K562 (cell line): Measurements from ENCODE around the gene ISOC1. TPM values are rescaled to one million over a fixed set of nuclear protein-coding genes. Genes with fewer than 3 reads are reported as not detected.
A peak's percentile ranks its signal among the peaks of the same experiment; 100 is the strongest.

Experiments used
- BRF2 ChIP-seq: IDR thresholded peaks from 3 replicates; pipeline ENCODE4 v1.6.1; 2011; ENCODE audit warnings: borderline replicate concordance, mild to moderate bottlenecking; ENCODE audit not compliant: insufficient read length, insufficient read depth
- CBFA2T3 ChIP-seq: fragments of 450-650 bp; IDR thresholded peaks from 2 replicates; pipeline ENCODE4 v1.6.1; 2017
- CC2D1A ChIP-seq: fragments of 450-650 bp; IDR thresholded peaks from 2 replicates; pipeline ENCODE4 v1.6.1; 2017; ENCODE audit warnings: mild to moderate bottlenecking
- HMBOX1 ChIP-seq: sonication (generic); IDR thresholded peaks from 2 replicates; pipeline ENCODE4 v1.6.1; 2016
- HOMEZ ChIP-seq: fragments of 250-450 bp; sonication (Bioruptor Pico); IDR thresholded peaks from 2 replicates; pipeline ENCODE4 v1.4.0; 2020; ENCODE audit warnings: mild to moderate bottlenecking, moderate library complexity
- KAT7 ChIP-seq: sonication (generic); formaldehyde crosslinking; IDR thresholded peaks from 2 replicates; pipeline ENCODE4 v1.8.0; 2022; ENCODE audit warnings: missing genetic modification reagents, mild to moderate bottlenecking, borderline replicate concordance
- NRF1 ChIP-seq, 2 experiments: fragments of 450-650 bp; IDR thresholded peaks in 1 of 2; conservative IDR thresholded peaks in 1 of 2; 2 replicates each; pipeline ENCODE4 v1.6.1; 2014; ENCODE audit warnings: mild to moderate bottlenecking in 2 of 2
- PHF8 ChIP-seq: fragments of 200-600 bp; sonication (generic); IDR thresholded peaks from 2 replicates; pipeline ENCODE4 v1.6.1; 2012; ENCODE audit warnings: mixed run types, mild to moderate bottlenecking, inconsistent platforms, low read length, moderate library complexity, borderline replicate concordance
- RBBP5 ChIP-seq: fragments of 200-600 bp; sonication (generic); IDR thresholded peaks from 2 replicates; pipeline ENCODE4 v1.6.1; 2012; ENCODE audit warnings: borderline replicate concordance, mild to moderate bottlenecking, low read length, control low read depth, inconsistent platforms; ENCODE audit not compliant: insufficient read depth, poor library complexity, severe bottlenecking
- TSHZ1 ChIP-seq: fragments of 250-450 bp; sonication (Bioruptor Pico); IDR thresholded peaks from 2 replicates; pipeline ENCODE4 v1.4.0; 2020; ENCODE audit warnings: mild to moderate bottlenecking, moderate library complexity
- ZBTB12 ChIP-seq: fragments of 250-450 bp; sonication (Bioruptor Pico); IDR thresholded peaks from 2 replicates; pipeline ENCODE4 v1.4.0; 2020
- ZEB2 ChIP-seq: fragments of 450-650 bp; IDR thresholded peaks from 2 replicates; pipeline ENCODE4 v1.6.1; 2016
- ZNF3 ChIP-seq: fragments of 250-450 bp; sonication (Bioruptor Pico); IDR thresholded peaks from 2 replicates; pipeline ENCODE4 v1.5.0; 2021; ENCODE audit warnings: mild to moderate bottlenecking, moderate library complexity
- ZNF445 ChIP-seq: fragments of 250-450 bp; sonication (Bioruptor Pico); IDR thresholded peaks from 2 replicates; pipeline ENCODE4 v1.4.0; 2020; ENCODE audit warnings: low read depth, mild to moderate bottlenecking, moderate library complexity
- ZNF512 ChIP-seq: IDR thresholded peaks from 2 replicates; pipeline ENCODE4 v1.6.1; 2016; ENCODE audit warnings: missing genetic modification characterization, missing compliant biosample characterization
- ZNF583 ChIP-seq: fragments of 250-450 bp; sonication (Bioruptor Pico); IDR thresholded peaks from 2 replicates; pipeline ENCODE4 v1.4.0; 2020
- ZNF75A ChIP-seq: fragments of 450-650 bp; formaldehyde crosslinking; IDR thresholded peaks from 2 replicates; pipeline ENCODE4 v1.4.0; 2020; ENCODE audit warnings: mild to moderate bottlenecking
- polyA plus RNA-seq, 8 experiments: library from polyadenylated mRNA; depleted of rRNA in 4 of 8; stranded (reverse) in 5 of 8; unstranded in 3 of 8; fragments of >200 nt; fragmentation: Nextera tagmentation in 2 of 8; fragmentation: Illumina TruSeq in 1 of 8; extraction: Ambion mirVana in 2 of 8; extraction: Trizol in 1 of 8; gene quantifications; 2 replicates each; pipeline versions ENCODE4 v1.2.1 to v1.2.3, GENCODE V29; 2011 to 2014; ENCODE audit warnings: inconsistent platforms in 1 of 8, missing spikeins in 1 of 8
- total RNA-seq, 7 experiments: library from RNA; depleted of rRNA in 6 of 7; stranded (reverse); fragments of >200 nt in 6 of 7; fragmentation: Illumina TruSeq in 2 of 7; extraction: Trizol in 2 of 7; gene quantifications; 2 replicates each; pipeline versions ENCODE4 v1.2.1 to v1.2.3, GENCODE V29; 2011 to 2021; ENCODE audit warnings: low replicate concordance in 1 of 7

The ISOC1 gene
- total and polyA plus RNA-seq, 9 of the 15 experiments (the other 6 are each of a cell fraction or from before 2014, with no cell fraction given): 14.0 to 67.9 (median 51.3) TPM

GRCh38 chr5:129082225-129083136 lies 12.1 kb upstream of the ISOC1 start (continued):
- TF ChIP-seq BRF2 (no peak), ZNF445 (CRISPR knock-in tag) (no peak), NRF1 (conservative IDR thresholded peaks at IDR 0.05 in 1 of 2, IDR thresholded peaks at IDR 0.05 in 1 of 2) (no peak), ZBTB12 (no peak), KAT7 (no peak), RBBP5 (peak; percentile 84), ZNF583 (no peak), HMBOX1 (peak; percentile 61), PHF8 (no peak), CBFA2T3 (peak; percentile 94), CC2D1A (peak; percentile 76; the same call in 1 of the 2 replicates), ZNF75A (no peak), HOMEZ (no peak), ZNF3 (CRISPR knock-in tag) (no peak), TSHZ1 (CRISPR knock-in tag) (no peak), ZNF512 (no peak), ZEB2 (peak; percentile 71; the same call in 1 of the 2 replicates)
